ENCODE measurements around the gene GRK3. TPM values are rescaled to one million over a fixed set of nuclear protein-coding genes. Genes with fewer than 3 reads are reported as not detected.

GRK3 gene
- total RNA-seq, 1 experiment from 2014 or later: 0.98 TPM

DNA sequence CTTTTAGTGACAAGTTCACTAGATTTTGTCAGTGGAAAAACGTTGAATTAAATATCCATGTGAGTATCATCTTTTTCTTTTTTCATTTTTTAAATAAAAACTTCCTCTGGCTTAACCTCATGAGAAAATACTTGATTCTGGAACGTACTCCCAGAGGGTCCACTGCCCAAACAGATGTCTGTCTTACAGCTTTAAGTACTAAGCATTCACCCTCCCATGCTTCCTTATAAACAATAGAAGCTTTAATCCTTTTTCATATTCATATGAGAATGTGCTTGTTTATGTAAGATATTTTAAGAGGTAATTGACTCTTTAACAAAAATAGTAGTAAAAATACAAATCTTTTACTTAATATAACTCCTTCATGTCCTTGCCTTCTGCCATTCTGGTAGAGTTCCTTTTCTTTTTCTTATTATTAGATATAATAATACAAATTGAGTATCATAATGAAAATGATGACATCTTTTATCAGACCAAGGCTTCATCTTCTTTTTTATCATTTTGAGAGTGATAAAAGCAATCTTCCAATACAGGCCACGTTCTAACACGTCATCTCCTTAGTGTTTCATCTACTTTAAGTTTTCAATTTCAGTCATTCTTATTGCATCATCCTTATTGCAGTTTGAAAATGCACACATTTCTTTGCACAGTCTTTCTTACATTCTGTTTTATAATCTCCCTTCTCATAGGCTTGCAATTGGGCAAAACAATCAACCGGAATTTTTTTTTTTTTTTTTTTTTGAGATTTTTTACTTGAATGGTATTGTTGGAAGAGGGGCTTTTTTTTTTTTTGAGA lies 108.0 kb downstream of the GRK3 start:
- no peak for DNase-seq (ENCODE audit: low read depth)
- in situ Hi-C loops (cut with HindIII; ENCODE audit: low pct_unique_long_range_greater_than_20kb, low sequenced_read_pairs): no loop called here

DNA sequence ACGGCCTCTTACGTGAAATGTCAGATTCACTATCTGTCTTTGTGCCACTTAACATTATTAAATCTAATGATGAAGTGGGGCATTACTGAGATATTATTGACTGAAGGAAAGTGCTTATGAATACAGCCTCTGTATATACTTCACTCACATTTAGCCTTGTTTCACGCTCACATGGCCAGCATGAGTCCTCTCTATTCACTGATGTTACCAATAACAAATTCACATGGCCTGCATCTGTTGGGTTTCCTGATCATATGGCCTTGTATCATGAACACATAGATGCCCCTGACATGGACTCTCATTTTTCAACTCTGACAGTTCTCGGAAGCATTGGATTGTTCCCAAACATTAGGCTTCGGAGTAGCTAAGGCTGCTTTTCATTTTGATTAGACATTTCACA lies 109.2 kb downstream of the GRK3 start:
- no peak for DNase-seq (ENCODE audit: low read depth)
- in situ Hi-C loops (cut with HindIII; ENCODE audit: low pct_unique_long_range_greater_than_20kb, low sequenced_read_pairs): no loop called here

DNA sequence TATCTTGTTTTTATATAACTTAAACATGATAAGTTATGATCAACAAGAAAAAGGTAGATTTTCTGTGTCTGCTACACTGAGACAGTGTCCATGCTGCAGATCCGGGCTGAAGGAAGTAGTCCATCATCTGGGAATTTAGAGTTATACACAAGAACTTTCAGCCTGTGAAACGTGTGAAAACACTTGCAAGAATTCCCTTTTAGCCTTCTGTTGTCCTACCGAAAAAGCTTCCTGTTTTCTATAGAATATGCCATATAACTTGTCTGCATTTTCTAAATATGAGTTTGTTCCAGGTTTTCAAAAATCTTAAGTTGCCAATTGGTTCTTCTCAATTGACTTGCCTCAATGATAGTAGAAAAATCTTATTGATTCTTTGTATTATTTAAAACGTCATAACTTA lies 113.2 kb downstream of the GRK3 start:
- in situ Hi-C loops (cut with HindIII; ENCODE audit: low pct_unique_long_range_greater_than_20kb, low sequenced_read_pairs): no loop called here
- DNase-seq (ENCODE audit: low read depth): no peak

DNA sequence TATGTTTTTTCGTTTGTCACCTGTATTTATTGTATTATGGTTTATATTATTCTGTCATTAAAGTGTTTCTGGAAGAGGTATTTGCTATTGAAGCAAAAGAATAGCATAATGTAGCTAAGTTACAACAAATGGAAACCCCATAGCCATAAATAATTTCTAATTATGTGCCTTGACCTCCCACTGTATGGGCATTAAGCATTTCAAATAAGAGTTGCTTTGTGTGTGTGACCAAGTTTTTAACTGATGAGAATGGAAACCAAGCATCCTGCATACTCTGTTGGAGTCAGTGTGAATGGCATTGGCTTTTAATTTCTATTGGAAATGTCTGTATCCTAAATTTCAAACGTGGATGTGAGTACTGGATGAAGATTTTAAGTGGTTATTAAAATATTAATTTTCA lies 115.6 kb downstream of the GRK3 start:
- in situ Hi-C loops (cut with HindIII; ENCODE audit: low pct_unique_long_range_greater_than_20kb, low sequenced_read_pairs): no loop called here
- no peak for DNase-seq (ENCODE audit: low read depth)

DNA sequence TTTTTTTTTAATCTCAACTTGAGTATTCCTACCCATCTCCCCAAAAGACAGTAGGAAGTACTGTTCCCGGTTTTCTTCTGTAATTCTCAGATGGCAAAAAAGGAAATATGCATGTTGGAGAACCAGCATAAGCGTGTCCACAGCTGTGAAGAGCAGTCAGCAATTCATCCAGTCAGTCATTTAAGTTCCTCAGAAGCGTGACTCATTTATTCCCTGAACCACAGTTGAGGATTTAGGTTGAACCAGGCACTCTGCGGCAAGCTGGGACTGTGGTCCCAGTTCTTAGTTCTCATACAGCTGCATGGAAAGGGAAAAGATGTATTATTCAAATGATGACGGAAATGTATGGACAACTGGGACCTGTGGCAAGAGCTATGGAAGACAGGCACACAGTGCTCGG lies 116.5 kb downstream of the GRK3 start:
- in situ Hi-C loops (cut with HindIII; ENCODE audit: low pct_unique_long_range_greater_than_20kb, low sequenced_read_pairs): no loop called here
- no peak for DNase-seq (ENCODE audit: low read depth)

DNA sequence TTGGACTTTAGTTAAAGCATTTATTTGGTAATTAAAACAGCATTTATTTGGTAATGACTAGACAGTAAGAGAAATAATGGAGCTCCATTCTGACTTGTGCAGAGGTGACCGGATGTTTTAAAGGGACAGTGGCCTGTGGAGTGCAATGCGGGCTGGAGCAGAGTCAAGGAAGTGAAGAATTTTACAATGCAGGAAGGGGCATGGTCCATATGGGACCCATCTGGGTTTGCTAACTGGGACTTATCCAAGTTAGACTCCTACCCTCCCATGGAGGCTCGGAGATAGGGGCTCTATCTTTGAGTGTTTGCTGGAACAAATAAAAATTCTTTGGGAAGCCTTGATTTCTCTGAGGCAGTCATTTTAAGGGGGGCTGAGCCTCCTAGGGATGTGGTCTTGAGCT lies 117.6 kb downstream of the GRK3 start:
- in situ Hi-C loops (cut with HindIII; ENCODE audit: low pct_unique_long_range_greater_than_20kb, low sequenced_read_pairs): no loop called here
- no peak for DNase-seq (ENCODE audit: low read depth)

DNA sequence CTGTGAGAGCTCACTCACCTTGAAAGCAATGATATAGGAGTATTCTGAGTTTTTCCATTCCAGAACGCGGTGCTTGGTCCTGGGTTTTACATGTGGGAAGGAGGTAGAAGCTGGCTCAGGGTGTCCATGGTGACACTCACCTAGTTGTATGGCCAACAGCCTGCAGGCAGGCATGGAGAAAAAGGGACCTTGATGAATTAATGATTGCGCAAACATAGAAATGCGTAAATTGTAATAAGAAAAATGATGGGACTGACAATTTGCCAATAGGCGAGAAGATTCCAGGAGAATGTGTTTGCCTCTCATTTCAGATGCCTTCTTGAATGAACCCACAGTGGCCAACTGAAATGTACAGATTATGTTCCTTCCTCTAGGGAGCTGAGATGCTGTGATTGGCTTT lies 124.2 kb downstream of the GRK3 start:
- in situ Hi-C loops (cut with HindIII; ENCODE audit: low pct_unique_long_range_greater_than_20kb, low sequenced_read_pairs): no loop called here
- DNase-seq (ENCODE audit: low read depth): no peak

DNA sequence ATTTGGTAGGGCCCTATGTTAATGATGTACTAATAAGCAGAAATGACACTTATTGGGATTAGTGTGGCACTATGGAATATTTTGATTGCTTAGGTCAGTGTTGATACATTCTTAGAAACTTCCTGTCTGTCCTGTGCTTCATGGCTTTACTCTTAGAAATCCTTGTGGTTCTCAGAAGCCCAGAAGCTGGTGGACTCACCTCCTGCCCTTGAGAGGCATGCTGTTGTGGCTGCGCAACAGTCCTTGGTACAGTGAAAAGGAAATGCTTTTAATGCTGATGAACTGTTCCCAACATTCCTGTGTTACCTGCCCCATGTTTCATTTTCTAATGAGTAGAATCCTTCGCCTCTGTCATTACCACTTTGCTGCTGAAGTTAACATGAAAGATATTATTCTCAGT lies 125.2 kb downstream of the GRK3 start:
- DNase-seq (ENCODE audit: low read depth): no peak
- in situ Hi-C loops (cut with HindIII; ENCODE audit: low pct_unique_long_range_greater_than_20kb, low sequenced_read_pairs): no loop called here

DNA sequence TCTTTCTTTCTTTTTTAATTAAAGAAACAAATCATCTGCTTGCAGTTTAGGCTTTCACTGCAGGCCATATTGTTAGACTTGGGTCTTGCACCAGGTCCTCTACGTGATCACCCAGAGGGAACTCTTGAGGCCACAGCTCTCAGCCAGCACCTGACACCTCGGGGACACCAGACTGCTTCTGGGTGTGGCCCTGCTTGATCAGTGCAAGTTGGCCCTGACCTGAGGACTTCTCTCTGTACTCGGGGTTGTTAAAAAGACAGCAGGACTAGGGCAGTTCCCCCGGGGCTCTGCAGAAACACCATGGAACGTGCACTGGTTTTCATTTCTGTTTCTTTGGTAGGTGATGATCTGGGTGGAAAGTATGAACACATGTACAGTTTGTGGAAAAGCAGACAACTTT lies 126.3 kb downstream of the GRK3 start:
- no peak for DNase-seq (ENCODE audit: low read depth)
- in situ Hi-C loops (cut with HindIII; ENCODE audit: low pct_unique_long_range_greater_than_20kb, low sequenced_read_pairs): no loop called here

DNA sequence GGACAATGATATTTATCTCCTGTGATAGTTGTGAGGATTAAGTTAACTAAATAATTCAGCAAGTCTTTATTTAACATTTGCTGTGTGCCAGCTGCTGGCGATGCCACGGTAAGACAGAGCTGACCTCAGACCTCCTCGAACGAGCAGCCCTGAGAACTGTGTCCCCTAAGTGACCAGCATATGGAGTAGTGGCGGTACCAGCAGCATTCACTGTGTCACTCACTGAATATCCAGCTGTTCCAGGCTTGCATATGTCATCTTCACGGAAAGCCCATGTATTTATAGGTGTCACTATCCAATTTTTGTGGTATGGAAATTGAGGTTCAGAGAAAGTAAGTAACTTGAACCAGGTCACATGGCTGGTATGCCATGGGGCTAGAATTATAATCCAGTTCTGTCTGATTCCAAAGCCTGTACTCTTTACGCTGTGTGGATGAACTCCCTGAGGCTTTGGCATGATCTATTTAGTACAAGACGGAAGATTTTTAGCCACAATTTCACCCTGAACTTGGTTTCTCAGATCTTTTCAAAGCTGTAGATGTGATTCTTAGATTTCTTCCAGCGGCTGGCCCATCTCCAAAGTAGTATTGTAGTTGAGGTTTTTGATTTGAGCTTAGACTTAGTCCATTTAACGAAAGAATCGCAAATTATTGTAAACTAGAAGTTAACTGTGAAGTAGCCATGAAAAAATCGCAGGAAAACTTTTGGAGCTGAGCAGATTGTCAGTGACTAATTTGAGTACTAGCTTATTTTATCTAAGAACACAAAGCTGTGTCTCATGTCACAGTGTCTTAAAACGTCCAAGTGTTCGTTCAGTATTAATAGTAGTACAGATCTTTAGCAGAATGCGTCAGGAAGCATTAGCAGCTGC lies 128.2 kb downstream of the GRK3 start:
- in situ Hi-C loops (cut with HindIII; ENCODE audit: low pct_unique_long_range_greater_than_20kb, low sequenced_read_pairs): no loop called here
- no peak for DNase-seq (ENCODE audit: low read depth)

DNA sequence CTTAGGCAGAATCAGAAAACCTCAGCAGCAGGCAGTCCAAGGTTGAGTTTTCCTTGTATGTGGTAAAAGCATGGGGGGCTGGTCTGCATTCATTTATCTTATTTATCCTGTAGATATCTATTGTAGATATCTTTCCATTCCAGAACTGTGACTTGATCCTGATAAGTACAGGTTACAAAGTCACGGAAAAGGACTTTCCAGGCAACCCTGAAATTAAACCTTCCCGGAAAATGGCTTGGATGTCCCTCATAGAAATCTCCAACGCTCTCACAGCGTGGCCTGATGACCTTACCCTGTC lies 128.7 kb downstream of the GRK3 start:
- in situ Hi-C loops (cut with HindIII; ENCODE audit: low pct_unique_long_range_greater_than_20kb, low sequenced_read_pairs): no loop called here
- no peak for DNase-seq (ENCODE audit: low read depth)

DNA sequence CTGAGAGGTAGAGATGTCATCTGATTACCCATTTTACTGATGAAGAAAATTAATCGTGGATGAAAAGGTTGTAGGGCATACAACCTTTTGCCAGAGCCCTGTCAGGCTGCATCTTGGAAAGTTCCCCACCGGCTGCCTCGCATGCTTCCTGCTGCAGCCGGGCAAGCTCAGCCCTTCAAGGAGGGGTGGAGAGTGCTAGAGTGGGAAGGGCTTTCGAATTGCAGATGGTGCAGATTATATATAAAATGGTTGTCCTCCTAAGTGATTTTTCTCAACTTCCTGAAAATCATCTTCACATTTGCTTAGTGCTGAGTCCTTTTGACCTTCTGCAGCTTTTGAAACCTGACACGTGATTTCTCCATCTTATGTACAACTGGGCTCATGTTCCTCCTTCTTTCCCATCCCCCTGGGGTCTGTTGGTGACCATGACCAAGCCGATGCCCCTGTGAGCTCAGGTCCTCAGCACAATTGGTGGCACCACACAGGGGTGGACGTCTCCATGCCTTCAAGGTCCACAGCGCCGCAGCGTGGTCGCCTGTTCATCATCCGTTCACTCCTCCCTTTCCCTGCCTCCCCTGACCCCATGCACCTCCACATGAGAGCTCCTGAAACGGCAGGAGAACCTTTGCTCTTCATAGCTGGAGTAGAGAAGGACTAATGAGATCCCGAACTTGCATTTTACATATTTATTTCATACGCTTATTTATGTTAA lies 129.9 kb downstream of the GRK3 start:
- in situ Hi-C loops (cut with HindIII; ENCODE audit: low pct_unique_long_range_greater_than_20kb, low sequenced_read_pairs): no loop called here
- DNase-seq (ENCODE audit: low read depth): no peak

DNA sequence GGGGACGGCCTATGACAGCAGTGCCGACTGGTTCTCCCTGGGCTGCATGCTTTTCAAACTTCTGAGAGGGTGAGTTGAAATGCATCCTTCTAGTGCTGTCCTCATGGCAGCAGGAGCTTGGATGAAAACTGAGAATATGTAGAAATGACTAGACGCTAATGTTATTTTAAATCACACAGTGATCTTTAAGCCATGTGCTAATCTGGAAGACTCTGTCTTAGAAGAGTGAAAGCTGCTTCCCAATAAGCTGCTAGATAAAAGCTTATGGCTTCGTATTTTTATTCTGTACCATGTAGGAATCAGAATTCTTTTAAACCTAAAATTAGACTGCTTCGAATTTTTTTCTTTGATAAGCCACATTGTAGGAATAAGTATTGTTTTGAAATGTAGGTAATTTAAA lies 130.7 kb downstream of the GRK3 start:
- in situ Hi-C loops (cut with HindIII; ENCODE audit: low pct_unique_long_range_greater_than_20kb, low sequenced_read_pairs): no loop called here
- DNase-seq (ENCODE audit: low read depth): no peak

DNA sequence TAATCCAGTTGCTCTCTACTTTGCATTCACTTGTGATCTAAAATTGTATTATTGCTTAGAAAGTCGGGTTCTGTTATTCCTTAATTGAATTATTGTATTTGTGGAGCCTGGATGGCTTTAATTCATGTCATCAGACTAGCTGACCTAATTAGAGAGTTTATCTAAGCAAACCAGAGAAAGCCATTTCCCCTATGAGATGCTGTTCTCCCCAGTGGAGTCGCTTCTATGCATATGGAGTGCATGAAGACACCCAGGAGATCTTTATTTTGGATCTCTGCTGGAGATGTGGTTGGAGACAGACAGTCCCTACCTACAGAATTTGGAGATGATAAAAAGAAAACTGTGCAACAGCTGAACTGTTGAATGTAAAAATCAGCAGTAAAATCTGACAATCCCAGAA lies 132.3 kb downstream of the GRK3 start:
- no peak for DNase-seq (ENCODE audit: low read depth)
- in situ Hi-C loops (cut with HindIII; ENCODE audit: low pct_unique_long_range_greater_than_20kb, low sequenced_read_pairs): no loop called here

DNA sequence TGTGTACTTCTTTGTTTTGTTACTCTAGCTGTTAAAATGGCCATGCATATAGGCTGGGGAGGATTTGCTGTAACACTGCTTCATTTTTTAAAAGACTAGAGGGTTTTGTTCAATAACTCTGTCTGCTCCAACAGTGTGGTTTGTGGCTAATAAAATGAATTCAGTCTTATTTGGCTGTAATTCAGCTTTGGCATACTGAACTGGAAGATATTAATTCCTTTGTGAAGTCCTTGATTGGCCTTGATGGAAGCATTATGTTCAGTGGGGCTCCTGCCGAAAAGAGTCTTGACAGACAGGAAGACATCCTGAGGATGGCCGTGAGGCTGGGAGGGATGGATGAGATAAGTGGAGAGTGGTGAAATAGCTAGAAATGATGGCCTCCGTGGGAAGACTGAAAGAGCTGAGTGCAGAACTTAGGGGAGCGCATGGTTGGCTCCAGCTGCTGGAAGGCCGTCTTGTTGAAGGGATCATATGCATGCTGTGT lies 132.7 kb downstream of the GRK3 start:
- no peak for DNase-seq (ENCODE audit: low read depth)
- in situ Hi-C loops (cut with HindIII; ENCODE audit: low pct_unique_long_range_greater_than_20kb, low sequenced_read_pairs): no loop called here

DNA sequence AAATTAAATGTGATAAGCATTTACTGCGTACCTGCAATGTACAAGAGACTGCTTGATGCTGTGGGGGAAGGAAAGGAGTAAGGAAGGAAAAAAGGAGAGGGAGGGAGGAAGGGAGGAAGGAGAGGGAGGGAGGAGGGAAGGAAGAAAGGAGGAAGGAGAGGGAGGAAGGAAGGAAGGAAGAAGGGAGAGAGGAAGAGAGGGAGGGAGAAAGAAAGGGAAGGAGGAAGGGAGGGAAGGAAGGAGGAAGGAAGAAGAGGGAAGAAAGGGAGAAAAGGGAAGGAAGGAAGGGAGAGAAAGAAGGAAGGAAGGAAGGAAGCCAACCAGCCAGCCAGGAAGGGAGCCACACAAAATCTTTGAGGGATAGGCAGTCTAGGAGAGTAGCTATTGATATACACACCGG lies 133.5 kb downstream of the GRK3 start:
- DNase-seq (ENCODE audit: low read depth): no peak
- in situ Hi-C loops (cut with HindIII; ENCODE audit: low pct_unique_long_range_greater_than_20kb, low sequenced_read_pairs): no loop called here

DNA sequence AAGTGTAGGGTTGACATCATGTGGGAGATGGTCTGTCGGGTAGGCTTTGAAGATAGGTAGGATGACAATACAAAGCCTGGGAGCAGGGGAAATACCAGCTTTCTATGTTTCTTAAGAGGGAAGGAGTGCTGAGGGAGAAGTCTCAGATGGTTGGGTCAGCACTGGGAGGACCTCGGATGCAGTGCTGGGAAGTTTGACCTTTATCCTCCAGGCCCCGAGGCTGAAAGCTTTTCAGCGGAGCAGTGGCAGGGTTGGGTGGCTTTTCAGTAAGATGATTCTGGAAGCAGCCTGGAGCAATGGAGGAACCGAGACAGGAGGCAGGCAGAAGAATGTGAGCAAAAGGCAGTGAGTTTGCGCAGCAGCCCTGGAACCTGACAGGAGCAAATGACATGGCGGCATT lies 134.0 kb downstream of the GRK3 start:
- in situ Hi-C loops (cut with HindIII; ENCODE audit: low pct_unique_long_range_greater_than_20kb, low sequenced_read_pairs): no loop called here
- DNase-seq (ENCODE audit: low read depth): no peak

DNA sequence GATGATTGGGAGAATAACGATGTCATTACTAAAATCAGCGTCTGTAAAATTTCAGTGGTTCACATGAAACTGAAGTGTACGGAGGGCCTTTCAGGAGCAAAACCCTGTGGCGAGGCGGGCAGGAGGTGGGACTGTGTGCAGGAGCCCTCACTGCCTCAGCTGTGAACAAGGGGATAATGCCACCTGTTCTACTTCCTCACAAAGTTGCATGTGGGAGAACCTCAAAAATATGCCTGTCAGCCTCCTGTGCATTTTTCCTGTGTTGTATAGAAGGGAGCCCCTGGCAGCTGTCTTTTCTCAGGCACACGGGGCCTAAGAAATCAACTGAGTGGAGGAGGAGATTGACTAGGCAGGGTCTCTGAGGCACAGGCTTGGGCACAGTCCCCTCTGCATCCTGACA lies 134.5 kb downstream of the GRK3 start:
- in situ Hi-C loops (cut with HindIII; ENCODE audit: low pct_unique_long_range_greater_than_20kb, low sequenced_read_pairs): no loop called here
- DNase-seq (ENCODE audit: low read depth): no peak

DNA sequence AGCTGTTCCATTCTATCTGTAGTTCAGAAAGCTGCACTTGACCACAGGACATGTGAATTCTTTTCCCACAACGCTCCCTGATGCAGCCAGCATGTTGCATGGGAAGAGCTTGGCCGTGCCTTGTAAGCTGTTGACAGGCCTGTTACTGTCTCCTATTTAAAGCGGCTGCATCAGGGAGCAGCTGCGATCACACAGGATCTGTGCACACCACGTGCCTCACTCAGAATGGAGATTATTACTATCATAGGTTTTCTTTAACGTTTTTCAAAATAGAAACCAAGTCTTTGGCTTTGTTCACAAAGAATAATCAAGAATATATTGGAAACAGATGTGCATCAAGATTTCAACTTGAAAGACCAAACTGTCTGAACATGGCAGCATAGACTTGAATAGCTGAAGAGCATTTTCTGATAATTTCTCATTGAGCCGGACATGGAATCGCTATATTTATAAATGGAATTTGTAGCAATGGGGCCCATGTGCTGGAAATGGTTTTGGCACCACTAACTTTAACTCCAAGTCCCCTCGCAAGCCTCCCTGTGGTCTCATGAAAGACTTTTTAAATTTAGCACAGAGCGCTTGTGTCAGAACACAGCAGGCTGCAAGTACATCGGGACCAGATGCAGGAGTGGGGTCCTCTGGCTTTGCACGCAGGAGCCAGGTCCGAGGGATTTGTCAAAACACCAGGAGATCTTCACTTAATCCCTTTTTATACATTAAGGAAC lies 136.7 kb downstream of the GRK3 start:
- in situ Hi-C loops (cut with HindIII; ENCODE audit: low pct_unique_long_range_greater_than_20kb, low sequenced_read_pairs): no loop called here

More for the DNA sequence above, 136.7 kb downstream of the GRK3 start:
- no peak for DNase-seq (ENCODE audit: low read depth)

All from Caki2 (cell line).